CD4-positive, alpha-beta T cell (primary cell): ENCODE results near the gene GABRA5. TPM values are rescaled to one million over a fixed set of nuclear protein-coding genes. Genes with fewer than 3 reads are reported as not detected.

Source experiments
- ATAC-seq: fragments of 200-7000 bp; cut with Tn5 transposase; one replicate; pipeline ENCODE4 v1.10.0; 2022; ENCODE audit warnings: mild to moderate bottlenecking; ENCODE audit not compliant: poor library complexity
- CTCF ChIA-PET: fragments of 350-600 bp; sonication (Branson Sonifier 250); formaldehyde crosslinking; loops from one replicate; lab custom pipeline; 2021; ENCODE audit warnings: antibody characterized with exemption, inconsistent platforms; lab: Charles Lee
- POLR2A ChIA-PET: fragments of 350-600 bp; sonication (Branson Sonifier 250); formaldehyde crosslinking; loops from one replicate; lab custom pipeline; 2021; ENCODE audit warnings: antibody characterized with exemption, inconsistent platforms; lab: Charles Lee
- DNase-seq, 14 experiments: peaks; one replicate each; pipeline ENCODE4 v3.0.0-alpha.2; 2013 to 2020; ENCODE audit warnings: mixed read lengths in 2 of 14
- H3K27ac ChIP-seq, 2 donors: one replicate each; pipeline versions ENCODE4 v1.5.1 to v1.7.0; 2013; ENCODE audit warnings: low read length in 2 of 2, low read depth in 1 of 2, mild to moderate bottlenecking in 1 of 2
- H3K27me3 ChIP-seq, 2 experiments: 1 replicate in 1 of 2; 2 replicates in 1 of 2; pipeline versions ENCODE4 v1.6.1 to v1.7.0; 2013; ENCODE audit warnings: low read length in 2 of 2, control low read depth in 1 of 2, mild to moderate bottlenecking in 1 of 2, moderate library complexity in 1 of 2; ENCODE audit not compliant: insufficient read depth in 2 of 2, control insufficient read depth in 1 of 2
- H3K36me3 ChIP-seq: one replicate; pipeline ENCODE4 v1.6.1; 2013; ENCODE audit warnings: low read length, control low read depth; ENCODE audit not compliant: insufficient read depth
- H3K4me1 ChIP-seq: one replicate; pipeline ENCODE4 v1.6.1; 2013; ENCODE audit warnings: low read length, control low read depth; ENCODE audit not compliant: insufficient read depth
- H3K4me3 ChIP-seq: one replicate; pipeline ENCODE4 v1.5.1; 2013; ENCODE audit warnings: mild to moderate bottlenecking, low read length, moderate library complexity
- H3K9me3 ChIP-seq, 2 experiments: 1 replicate in 1 of 2; 2 replicates in 1 of 2; pipeline versions ENCODE4 v1.6.1 to v1.7.0; 2013; ENCODE audit warnings: low read length in 2 of 2, mild to moderate bottlenecking in 2 of 2, control low read depth in 1 of 2, moderate library complexity in 1 of 2; ENCODE audit not compliant: control insufficient read depth in 1 of 2, insufficient read depth in 1 of 2
- H3K27ac Mint-ChIP-seq: one replicate; pipeline ENCODE4 v1.8.0; 2020; ENCODE audit warnings: mixed read lengths
- H3K27me3 Mint-ChIP-seq: one replicate; pipeline ENCODE4 v1.8.0; 2021; ENCODE audit warnings: mixed read lengths
- H3K36me3 Mint-ChIP-seq: one replicate; pipeline ENCODE4 v1.8.0; 2021; ENCODE audit warnings: low read depth, mixed read lengths
- H3K4me1 Mint-ChIP-seq: one replicate; pipeline ENCODE4 v1.8.0; 2021; ENCODE audit warnings: low read depth, mixed read lengths
- H3K4me3 Mint-ChIP-seq: one replicate; pipeline ENCODE4 v1.8.0; 2020; ENCODE audit warnings: mild to moderate bottlenecking, mixed read lengths
- H3K9me3 Mint-ChIP-seq: one replicate; pipeline ENCODE4 v1.8.0; 2020; ENCODE audit warnings: mixed read lengths
- intact Hi-C, 2 experiments: fragments of 100-400 bp; cut with DNase I in 1 of 2; cut with micrococcal nuclease in 1 of 2; formaldehyde crosslinking; loops; one replicate each; pipeline versions ENCODE4 v1.15.1 to v1.9.0; 2023 to 2025; cut with DNase I, micrococcal nuclease
- total RNA-seq, 174 experiments: library from RNA in 2 of 174; stranded (reverse) in 2 of 174; gene quantifications; one replicate each; pipeline ENCODE4 v1.2.3 and lab custom pipeline; 2021 to 2026
- TF ChIP-seq, protein P1 (sequence below): fragments of 200-600 bp; IDR thresholded peaks from one replicate; pipeline ENCODE4 v1.8.0; 2022; ENCODE audit warnings: antibody characterized with exemption, mild to moderate bottlenecking

The GABRA5 gene
- total RNA-seq, 2 experiments from 2014 or later, result not detected

DNA sequence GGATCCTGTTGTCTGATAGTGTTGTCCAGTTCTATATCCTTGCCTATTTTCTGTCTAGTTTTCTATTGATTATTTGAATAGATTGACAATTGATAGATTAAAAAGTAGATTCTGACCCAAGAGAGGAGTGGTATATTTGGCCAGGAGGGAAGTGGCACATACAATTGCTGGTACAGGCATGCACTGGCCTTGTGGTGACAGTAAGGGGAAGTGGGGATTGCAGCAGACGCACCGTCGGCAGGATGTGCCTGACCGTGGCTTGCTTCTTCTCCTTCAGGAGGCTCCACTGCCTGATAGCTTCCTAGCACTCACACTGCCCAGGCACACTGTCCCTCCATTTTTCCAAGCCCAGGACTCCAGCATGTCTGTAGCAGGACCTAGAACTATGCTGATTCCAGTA is 114.6 kb downstream of the GABRA5 start:
- Histone ChIP-seq H3K9me3 (peaks cover 0 to 8% of the 10 kb centered on the region in 2 experiments), H3K4me1 (no peaks in the 10 kb centered on the region), H3K27ac (no peak overlapping the region), H3K4me3 (no peak overlapping the region), H3K36me3 (no peaks in the 10 kb centered on the region), H3K27me3 (no peaks in the 10 kb centered on the region)
- H3K9me3 Mint-ChIP-seq, result peaks cover 12% of the 10 kb centered on the region
- H3K27me3 Mint-ChIP-seq, result no peaks in the 10 kb centered on the region
- H3K27ac Mint-ChIP-seq, result no peak overlapping the region
- no peak overlapping the region for H3K4me3 Mint-ChIP-seq
- TF ChIP-seq, protein P1, sequence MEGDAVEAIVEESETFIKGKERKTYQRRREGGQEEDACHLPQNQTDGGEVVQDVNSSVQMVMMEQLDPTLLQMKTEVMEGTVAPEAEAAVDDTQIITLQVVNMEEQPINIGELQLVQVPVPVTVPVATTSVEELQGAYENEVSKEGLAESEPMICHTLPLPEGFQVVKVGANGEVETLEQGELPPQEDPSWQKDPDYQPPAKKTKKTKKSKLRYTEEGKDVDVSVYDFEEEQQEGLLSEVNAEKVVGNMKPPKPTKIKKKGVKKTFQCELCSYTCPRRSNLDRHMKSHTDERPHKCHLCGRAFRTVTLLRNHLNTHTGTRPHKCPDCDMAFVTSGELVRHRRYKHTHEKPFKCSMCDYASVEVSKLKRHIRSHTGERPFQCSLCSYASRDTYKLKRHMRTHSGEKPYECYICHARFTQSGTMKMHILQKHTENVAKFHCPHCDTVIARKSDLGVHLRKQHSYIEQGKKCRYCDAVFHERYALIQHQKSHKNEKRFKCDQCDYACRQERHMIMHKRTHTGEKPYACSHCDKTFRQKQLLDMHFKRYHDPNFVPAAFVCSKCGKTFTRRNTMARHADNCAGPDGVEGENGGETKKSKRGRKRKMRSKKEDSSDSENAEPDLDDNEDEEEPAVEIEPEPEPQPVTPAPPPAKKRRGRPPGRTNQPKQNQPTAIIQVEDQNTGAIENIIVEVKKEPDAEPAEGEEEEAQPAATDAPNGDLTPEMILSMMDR, result no peak
- intact Hi-C loops, result no loop called here
- no peaks in the 10 kb centered on the region for H3K4me1 Mint-ChIP-seq
- POLR2A ChIA-PET, result no interaction called here
- CTCF ChIA-PET, result no interaction called here
- ATAC-seq (no peak), DNase-seq (no peak)
- no peaks in the 10 kb centered on the region for H3K36me3 Mint-ChIP-seq

DNA sequence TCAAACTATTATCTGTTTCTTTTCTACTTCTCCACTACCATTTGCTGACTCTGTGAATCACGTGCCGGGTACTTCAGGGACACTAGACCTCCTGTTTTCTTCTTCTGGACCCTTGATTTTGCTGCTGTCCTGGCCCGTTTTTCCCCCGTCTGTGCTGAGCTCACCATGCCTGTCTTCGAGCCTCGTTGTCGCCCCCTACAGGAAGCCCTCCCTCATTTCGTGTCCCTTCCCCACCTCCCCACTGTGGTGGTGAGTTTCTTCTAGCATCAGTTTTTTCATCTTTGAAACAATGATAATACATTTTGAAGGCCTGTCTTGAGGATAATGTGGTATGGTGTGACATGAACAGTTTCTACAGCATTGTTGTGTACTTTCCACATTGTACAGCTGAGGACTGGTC is 117.0 kb downstream of the GABRA5 start:
- TF ChIP-seq, protein P1, result no peak
- H3K9me3 ChIP-seq, result peaks cover 0 to 8% of the 10 kb centered on the region in 2 experiments
- no peak overlapping the region for H3K4me3 ChIP-seq
- ATAC-seq (no peak), DNase-seq (no peak)
- no peaks in the 10 kb centered on the region for H3K27me3 ChIP-seq
- no peak overlapping the region for H3K4me3 Mint-ChIP-seq
- no peaks in the 10 kb centered on the region for H3K4me1 ChIP-seq
- no peaks in the 10 kb centered on the region for H3K27me3 Mint-ChIP-seq
- H3K36me3 Mint-ChIP-seq, result no peaks in the 10 kb centered on the region
- no peaks in the 10 kb centered on the region for H3K4me1 Mint-ChIP-seq
- POLR2A ChIA-PET, result no interaction called here
- H3K27ac Mint-ChIP-seq, result no peak overlapping the region
- intact Hi-C loops, result no loop called here
- no peak overlapping the region for H3K27ac ChIP-seq
- peaks cover 12% of the 10 kb centered on the region for H3K9me3 Mint-ChIP-seq
- CTCF ChIA-PET, result no interaction called here
- H3K36me3 ChIP-seq, result no peaks in the 10 kb centered on the region

DNA sequence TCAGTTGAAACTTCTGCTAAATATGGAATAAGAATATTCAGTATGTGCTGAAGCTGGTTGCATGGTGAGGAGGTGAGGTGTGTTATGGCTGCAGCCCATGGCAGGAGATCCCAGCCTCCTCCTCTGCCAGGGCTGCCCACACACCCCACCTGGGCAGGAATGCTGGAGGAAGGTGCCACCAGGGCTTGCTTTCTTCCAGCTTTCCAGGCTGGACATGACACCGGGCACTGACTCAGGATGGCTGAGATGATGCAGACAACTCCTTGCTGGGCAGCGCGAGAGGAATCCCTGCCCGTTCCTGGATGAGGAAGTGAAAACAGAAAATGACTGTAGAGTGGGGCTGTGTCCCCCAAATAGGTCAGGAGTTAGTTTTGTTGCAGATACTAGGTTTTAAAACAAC is 118.2 kb downstream of the GABRA5 start:
- Mint-ChIP-seq H3K4me3 (no peak overlapping the region), H3K27me3 (no peaks in the 10 kb centered on the region), H3K4me1 (no peaks in the 10 kb centered on the region), H3K27ac (no peak overlapping the region), H3K9me3 (peaks cover 15% of the 10 kb centered on the region), H3K36me3 (no peaks in the 10 kb centered on the region)
- no peak for ATAC-seq
- Histone ChIP-seq H3K36me3 (no peaks in the 10 kb centered on the region), H3K27ac (no peak overlapping the region), H3K4me3 (no peak overlapping the region), H3K4me1 (no peaks in the 10 kb centered on the region), H3K27me3 (no peaks in the 10 kb centered on the region), H3K9me3 (peaks cover 0 to 8% of the 10 kb centered on the region in 2 experiments)
- intact Hi-C loops, result no loop called here
- TF ChIP-seq, protein P1, result no peak
- ChIA-PET POLR2A (no interaction called here), CTCF (no interaction called here)
- DNase-seq, result no peak
